A673 (cell line): ENCODE measurements around the gene FRMPD4. TPM values are rescaled to one million over a fixed set of nuclear protein-coding genes. Genes with fewer than 3 reads are reported as not detected.

Source experiments
- BruUV-seq: library from RNA; stranded (reverse); fragments of 400-500 nt; replicated peaks from 2 replicates; lab custom pipeline; 2021; lab: Mats Ljungman, UMichigan
- CTCF ChIA-PET: fragments of 300-600 bp; sonication (Branson Sonifier 250); formaldehyde crosslinking; loops from one replicate; lab custom pipeline; 2022; ENCODE audit warnings: antibody characterized with exemption; lab: Charles Lee
- POLR2A ChIA-PET: fragments of 300-600 bp; sonication (Branson Sonifier 250); formaldehyde crosslinking; loops from one replicate; lab custom pipeline; 2022; ENCODE audit warnings: antibody characterized with exemption; ENCODE audit not compliant: low non-redundant PET; lab: Charles Lee
- DNase-seq: peaks from one replicate; pipeline ENCODE4 v3.0.0-alpha.2; 2015; ENCODE audit warnings: low spot score
- H3K27ac ChIP-seq: fragments of 200-600 bp; sonication (generic); 2 replicates; pipeline ENCODE4 v1.5.1; 2016; ENCODE audit warnings: mixed run types, low read depth, mild to moderate bottlenecking, mixed read lengths, antibody characterized with exemption, low read length; ENCODE audit not compliant: poor library complexity, severe bottlenecking
- H3K27me3 ChIP-seq: fragments of 200-600 bp; sonication (generic); replicated peaks from 2 replicates; pipeline ENCODE4 v1.6.1; 2017; ENCODE audit warnings: mixed run types, low read depth, mild to moderate bottlenecking, mixed read lengths, antibody characterized with exemption, low read length; ENCODE audit not compliant: insufficient read depth, poor library complexity
- H3K36me3 ChIP-seq: fragments of 200-600 bp; sonication (generic); 2 replicates; pipeline ENCODE4 v1.6.1; 2016; ENCODE audit warnings: mixed run types, mild to moderate bottlenecking, mixed read lengths, antibody characterized with exemption, low read length; ENCODE audit not compliant: insufficient read depth, poor library complexity, severe bottlenecking
- H3K4me1 ChIP-seq: fragments of 200-600 bp; sonication (generic); 2 replicates; pipeline ENCODE4 v1.6.1; 2017; ENCODE audit warnings: mixed run types, mild to moderate bottlenecking, mixed read lengths, antibody characterized with exemption, low read length; ENCODE audit not compliant: insufficient read depth, poor library complexity, severe bottlenecking
- H3K4me3 ChIP-seq: fragments of 200-600 bp; sonication (generic); 2 replicates; pipeline ENCODE4 v1.5.1; 2016; ENCODE audit warnings: low read depth, mixed run types, mild to moderate bottlenecking, mixed read lengths, low read length; ENCODE audit not compliant: poor library complexity, severe bottlenecking
- H3K9me3 ChIP-seq: fragments of 200-600 bp; sonication (generic); 2 replicates; pipeline ENCODE4 v1.6.1; 2016; ENCODE audit warnings: mixed run types, low read depth, mild to moderate bottlenecking, mixed read lengths, antibody characterized with exemption, low read length; ENCODE audit not compliant: poor library complexity, severe bottlenecking
- EZH2 ChIP-seq: fragments of 200-600 bp; sonication (generic); IDR thresholded peaks from 2 replicates; pipeline ENCODE4 v1.6.1; 2017; ENCODE audit warnings: borderline replicate concordance, low read depth, mild to moderate bottlenecking, mixed read lengths, antibody characterized with exemption, low read length; ENCODE audit not compliant: poor library complexity, severe bottlenecking
- intact Hi-C: fragments of 100-400 bp; cut with micrococcal nuclease; formaldehyde crosslinking; loops from one replicate; pipeline ENCODE4 v1.10.0; 2022; ENCODE audit not compliant: unreplicated experiment
- total RNA-seq: library from RNA; stranded (reverse); gene quantifications from 2 replicates; pipeline ENCODE4 v1.2.3, GENCODE V29; 2021
- TF ChIP-seq, protein P1 (sequence below): fragments of 300-800, 200-600 bp; sonication (generic); conservative IDR thresholded peaks from 2 replicates; pipeline ENCODE4 v1.5.1; 2017; ENCODE audit warnings: low read depth, mild to moderate bottlenecking, antibody characterized with exemption, low read length, moderate library complexity, mixed read lengths

FRMPD4 gene
- total RNA-seq, 1 experiment from 2014 or later: not detected

- no peak for DNase-seq
- H3K4me1 ChIP-seq: no peaks in the 10 kb centered on the region
- BruUV-seq: no TSS peak
- H3K27ac ChIP-seq: no peak overlapping the region
- no peaks in the 10 kb centered on the region for H3K9me3 ChIP-seq
- no peak overlapping the region for H3K4me3 ChIP-seq
- TF ChIP-seq, protein P1, sequence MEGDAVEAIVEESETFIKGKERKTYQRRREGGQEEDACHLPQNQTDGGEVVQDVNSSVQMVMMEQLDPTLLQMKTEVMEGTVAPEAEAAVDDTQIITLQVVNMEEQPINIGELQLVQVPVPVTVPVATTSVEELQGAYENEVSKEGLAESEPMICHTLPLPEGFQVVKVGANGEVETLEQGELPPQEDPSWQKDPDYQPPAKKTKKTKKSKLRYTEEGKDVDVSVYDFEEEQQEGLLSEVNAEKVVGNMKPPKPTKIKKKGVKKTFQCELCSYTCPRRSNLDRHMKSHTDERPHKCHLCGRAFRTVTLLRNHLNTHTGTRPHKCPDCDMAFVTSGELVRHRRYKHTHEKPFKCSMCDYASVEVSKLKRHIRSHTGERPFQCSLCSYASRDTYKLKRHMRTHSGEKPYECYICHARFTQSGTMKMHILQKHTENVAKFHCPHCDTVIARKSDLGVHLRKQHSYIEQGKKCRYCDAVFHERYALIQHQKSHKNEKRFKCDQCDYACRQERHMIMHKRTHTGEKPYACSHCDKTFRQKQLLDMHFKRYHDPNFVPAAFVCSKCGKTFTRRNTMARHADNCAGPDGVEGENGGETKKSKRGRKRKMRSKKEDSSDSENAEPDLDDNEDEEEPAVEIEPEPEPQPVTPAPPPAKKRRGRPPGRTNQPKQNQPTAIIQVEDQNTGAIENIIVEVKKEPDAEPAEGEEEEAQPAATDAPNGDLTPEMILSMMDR: no peak
- no peak for TF ChIP-seq EZH2
- H3K27me3 ChIP-seq: no peaks in the 10 kb centered on the region
- no peaks in the 10 kb centered on the region for H3K36me3 ChIP-seq
- ChIA-PET POLR2A (no interaction called here), CTCF (no interaction called here)
- intact Hi-C loops: no loop called here
Observed at GRCh38 chrX:12570859-12571501, 432.7 kb downstream of the FRMPD4 start.

DNA sequence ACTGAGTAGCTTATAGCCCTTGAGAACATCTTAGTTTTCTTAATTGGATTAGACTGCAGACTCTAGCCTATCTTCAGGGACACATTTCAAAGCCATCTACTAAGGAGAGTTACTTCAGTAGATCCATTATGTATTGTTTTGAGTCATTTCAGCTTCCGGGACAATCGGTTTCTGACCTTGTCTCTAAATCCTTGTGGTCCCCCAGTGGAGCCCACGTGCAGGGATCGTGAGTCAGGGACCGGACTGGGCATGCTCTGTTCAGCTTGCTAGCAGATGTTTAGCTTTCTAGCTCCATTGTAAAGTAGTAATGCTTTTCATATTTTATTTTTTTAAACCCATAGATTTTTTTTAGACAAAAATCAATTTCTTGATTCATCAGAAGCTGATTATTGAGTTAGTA, 441.0 kb downstream of the FRMPD4 start:
- no peak for DNase-seq
- ChIA-PET POLR2A (no interaction called here), CTCF (no interaction called here)
- TF ChIP-seq, protein P1: no peak
- TF ChIP-seq EZH2: no peak
- Histone ChIP-seq H3K36me3 (no peaks in the 10 kb centered on the region), H3K27me3 (no peaks in the 10 kb centered on the region), H3K4me1 (no peaks in the 10 kb centered on the region), H3K9me3 (no peaks in the 10 kb centered on the region), H3K4me3 (no peak overlapping the region), H3K27ac (no peak overlapping the region)
- no TSS peak for BruUV-seq
- intact Hi-C loops: no loop called here

DNA sequence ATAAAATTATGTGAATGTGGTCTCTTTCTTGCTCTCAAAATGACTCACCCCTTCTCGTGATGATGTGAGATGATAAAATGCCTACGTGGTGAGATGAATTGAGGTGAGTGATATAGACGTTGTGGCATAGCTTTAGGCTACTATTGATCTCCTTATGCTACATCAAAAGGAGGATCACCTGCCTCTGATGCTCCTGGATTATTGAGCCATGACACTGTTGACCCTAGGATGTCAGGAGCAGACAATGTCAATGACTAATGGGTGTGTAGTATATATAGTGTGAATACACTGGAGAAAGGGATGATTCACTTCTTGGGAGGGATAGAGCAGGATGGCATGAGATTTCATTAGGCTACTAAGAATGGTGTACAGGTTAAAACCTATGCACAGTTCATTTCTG, 442.3 kb downstream of the FRMPD4 start:
- no peaks in the 10 kb centered on the region for H3K36me3 ChIP-seq
- intact Hi-C loops: no loop called here
- CTCF ChIA-PET: no interaction called here
- no peak overlapping the region for H3K4me3 ChIP-seq
- H3K27me3 ChIP-seq: no peaks in the 10 kb centered on the region
- DNase-seq: no peak
- BruUV-seq: no TSS peak
- TF ChIP-seq, protein P1: no peak
- TF ChIP-seq EZH2: no peak
- no peaks in the 10 kb centered on the region for H3K9me3 ChIP-seq
- H3K27ac ChIP-seq: no peak overlapping the region
- POLR2A ChIA-PET: no interaction called here
- no peaks in the 10 kb centered on the region for H3K4me1 ChIP-seq
